Dermis microvascular lymphatic vessel endothelial cell (primary cell): Measurements from ENCODE around the gene ILDR1. TPM values are rescaled to one million over a fixed set of nuclear protein-coding genes. Genes with fewer than 3 reads are reported as not detected.
"Not testable (repeated sequence)": the region's sequence is repeated elsewhere in the genome, so short reads cannot be mapped to it uniquely, and the experiment has no call there.

Experiments
- DNase-seq, 2 donors: peaks; one replicate each; pipeline versions ENCODE4 v3.0.0 to v3.0.0-alpha.2; 2010; ENCODE audit warnings: low read depth in 2 of 2
- total RNA-seq: library from RNA; depleted of rRNA; stranded (reverse); fragments of >200 nt; gene quantifications from 2 replicates; pipeline ENCODE4 v1.2.1, GENCODE V29; 2014

ILDR1 gene
- total RNA-seq, 1 donor from 2014 or later, result not detected

DNA sequence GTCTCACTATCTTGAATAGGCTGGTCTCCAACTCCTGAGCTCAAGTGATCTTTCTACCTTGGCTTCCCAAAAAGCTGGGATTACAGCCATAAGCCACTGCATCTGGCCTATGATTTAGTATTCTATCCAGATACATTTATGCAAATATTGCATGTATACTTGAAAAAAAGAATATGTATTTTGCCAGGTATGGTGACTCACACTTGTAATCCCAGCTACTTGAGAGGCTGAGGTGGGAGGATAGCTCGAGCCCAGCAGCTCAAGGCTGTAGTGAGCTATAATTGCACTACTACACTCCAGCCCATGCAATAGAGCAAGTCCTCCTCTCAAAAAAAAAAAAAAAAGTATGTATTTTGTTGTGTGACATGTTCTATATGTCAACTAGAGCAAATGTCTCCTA lies 73.4 kb downstream of the ILDR1 start:
- DNase-seq, result no peak

DNA sequence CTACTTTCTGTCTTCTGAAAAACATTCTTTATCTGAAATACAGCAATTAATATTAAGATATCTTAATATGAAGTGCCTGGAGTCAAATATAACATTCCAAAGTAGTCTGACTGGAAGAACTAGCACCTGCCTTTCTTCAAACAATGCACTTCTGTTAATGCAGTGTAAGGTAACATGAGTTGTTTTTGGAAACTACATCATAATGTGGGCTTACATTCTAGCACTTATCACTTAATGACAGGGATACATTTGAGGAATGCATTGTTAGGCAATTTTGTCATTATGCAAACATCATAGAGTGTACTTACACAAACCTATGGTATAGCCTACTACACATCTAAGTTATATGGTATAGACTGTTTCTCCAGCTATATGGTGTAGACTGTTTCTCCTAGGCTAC lies 78.6 kb downstream of the ILDR1 start:
- DNase-seq, result no peak

DNA sequence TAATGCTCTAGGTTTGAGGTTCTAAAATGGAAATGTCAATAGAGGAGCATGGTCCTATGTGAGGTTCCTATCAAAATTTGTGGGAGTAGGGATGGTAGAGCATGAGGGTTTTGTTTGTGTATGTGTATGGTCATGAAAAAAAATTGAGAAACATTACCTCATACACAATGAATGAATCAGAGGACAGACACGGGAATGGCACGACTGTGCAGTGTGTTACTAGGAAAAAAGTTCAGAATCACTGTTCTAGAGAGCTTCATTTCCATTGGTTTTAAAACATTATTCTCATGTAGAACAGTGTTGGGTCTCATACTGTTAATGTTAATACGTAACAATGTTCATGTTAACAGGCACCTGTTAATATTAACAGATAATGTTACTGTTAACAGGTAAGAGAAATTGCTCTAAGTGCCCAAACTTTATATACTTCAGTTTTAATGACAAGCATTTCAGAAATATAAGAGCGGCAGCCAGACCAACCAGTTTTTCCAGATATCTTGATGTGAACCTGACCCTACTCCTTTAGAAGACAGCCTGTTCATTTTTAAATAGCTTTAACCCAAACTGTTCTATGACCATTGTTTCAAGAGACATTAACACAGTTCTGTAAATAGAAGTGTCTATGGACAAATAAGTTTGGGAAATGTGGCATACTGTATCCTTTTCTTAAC lies 79.8 kb downstream of the ILDR1 start:
- no peak for DNase-seq

DNA sequence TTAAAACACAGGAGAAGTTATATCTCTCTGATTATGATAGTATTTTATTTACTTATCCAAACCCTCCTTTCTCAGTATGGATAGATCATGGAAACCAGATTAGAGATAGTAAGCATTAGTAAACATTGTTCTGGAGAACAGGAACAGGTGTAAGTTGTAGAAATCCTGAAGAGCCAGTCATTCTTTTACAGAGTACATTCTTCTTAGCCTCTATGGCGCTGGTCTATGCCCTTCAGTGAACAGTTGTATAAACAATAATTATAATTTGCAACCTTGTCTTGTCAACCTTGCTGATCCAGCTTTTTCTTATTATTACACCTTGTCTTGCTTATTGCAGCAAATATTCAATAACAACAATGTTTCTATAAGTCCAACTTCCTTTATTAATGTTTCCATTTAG lies 80.5 kb downstream of the ILDR1 start:
- DNase-seq, result no peak

DNA sequence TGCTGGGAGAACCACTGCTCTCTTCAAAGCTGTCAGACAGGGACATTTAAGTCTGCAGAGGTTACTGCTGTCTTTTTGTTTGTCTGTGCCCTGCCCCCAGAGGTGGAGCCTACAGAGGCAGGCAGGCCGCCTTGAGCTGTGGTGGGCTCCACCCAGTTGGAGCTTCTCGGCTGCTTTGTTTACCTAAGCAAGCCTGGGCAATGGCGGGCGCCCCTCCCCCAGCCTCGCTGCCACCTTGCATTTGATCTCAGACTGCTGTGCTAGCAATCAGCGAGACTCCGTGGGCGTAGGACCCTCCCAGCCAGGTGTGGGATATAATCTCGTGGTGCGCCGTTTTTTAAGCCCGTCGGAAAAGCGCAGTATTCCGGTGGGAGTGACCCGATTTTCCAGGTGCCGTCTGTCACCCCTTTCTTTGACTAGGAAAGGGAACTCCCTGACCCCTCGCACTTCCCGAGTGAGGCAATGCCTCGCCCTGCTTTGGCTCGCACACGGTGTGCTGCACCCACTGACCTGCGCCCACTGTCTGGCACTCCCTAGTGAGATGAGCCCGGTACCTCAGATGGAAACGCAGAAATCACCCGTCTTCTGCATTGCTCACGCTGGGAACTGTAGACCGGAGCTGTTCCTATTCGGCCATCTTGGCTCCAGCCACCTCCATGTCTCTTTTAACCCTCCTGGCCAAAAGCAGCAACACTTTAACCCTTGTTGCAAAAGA lies 83.7 kb downstream of the ILDR1 start:
- DNase-seq, result not testable (repeated sequence)

Other genes starting within 250 kb of the ILDR1 start
- gene IQCB1, start 187.2 kb downstream of the ILDR1 start, total RNA-seq, result 5.9 and 7.0 TPM in 2 replicates
- gene EAF2, start 187.0 kb downstream of the ILDR1 start, total RNA-seq, result 0.51 TPM in 2 replicates
- under 0.01 TPM in 2 replicates for gene SLC15A2, start 127.8 kb downstream of the ILDR1 start, total RNA-seq
- gene CD86, start 33.1 kb upstream of the ILDR1 start, total RNA-seq, result not detected in 2 replicates
- gene CASR, start 161.4 kb upstream of the ILDR1 start, total RNA-seq, result not detected in 2 replicates